Astrocyte of the cerebellum (primary cell): ENCODE results near the gene GRAMD1B.
A peak's percentile ranks its signal among the peaks of the same experiment; 100 is the strongest.

ENCODE experiments used
- DNase-seq: peaks from one replicate; pipeline ENCODE4 v3.0.0-alpha.2; 2011; ENCODE audit warnings: low read depth
- H3K4me3 ChIP-seq: 2 replicates; pipeline ENCODE4 v1.5.1; 2011; ENCODE audit warnings: mild to moderate bottlenecking, low read depth, low read length, moderate library complexity
- CTCF ChIP-seq: IDR thresholded peaks from 2 replicates; pipeline ENCODE4 v1.5.1; 2012; ENCODE audit warnings: low read length, low read depth, moderate library complexity, mild to moderate bottlenecking; ENCODE audit errors: missing control alignments
- in situ Hi-C: cut with HindIII; loops from 2 replicates; pipeline ENCODE4 v1.10.0; 2017; ENCODE audit warnings: low sequenced_read_pairs

The GRAMD1B gene

GRCh38 chr11:123624974-123625373 lies 194.9 kb downstream of the GRAMD1B start:
- TF ChIP-seq CTCF, result no peak
- in situ Hi-C loops, result no loop called here
- H3K4me3 ChIP-seq, result no peak overlapping the region
- no peak for DNase-seq

- DNase-seq, result no peak
- in situ Hi-C loops, result no loop called here
- TF ChIP-seq CTCF, result no peak
- H3K4me3 ChIP-seq, result no peak overlapping the region
Measured at GRCh38 chr11:123628936-123629683, 199.0 kb downstream of the GRAMD1B start.

GRCh38 chr11:123630126-123630608 lies 200.1 kb downstream of the GRAMD1B start:
- no peak for TF ChIP-seq CTCF

GRCh38 chr11:123640029-123640428 lies 210.0 kb downstream of the GRAMD1B start:
- in situ Hi-C loops, result no loop called here
- TF ChIP-seq CTCF, result no peak
- H3K4me3 ChIP-seq, result no peak overlapping the region
- no peak for DNase-seq

More at GRCh38 chr11:123630126-123630608, 200.1 kb downstream of the GRAMD1B start:
- H3K4me3 ChIP-seq, result no peak overlapping the region
- DNase-seq, result no peak
- in situ Hi-C loops, result no loop called here

GRCh38 chr11:123640677-123641494 lies 210.8 kb downstream of the GRAMD1B start:
- no peak overlapping the region for H3K4me3 ChIP-seq
- no peak for DNase-seq
- in situ Hi-C loops, result no loop called here
- TF ChIP-seq CTCF, result peak; percentile 73

GRCh38 chr11:123641495-123641840 lies 211.4 kb downstream of the GRAMD1B start:
- TF ChIP-seq CTCF, result no peak
- in situ Hi-C loops, result no loop called here

More at GRCh38 chr11:123641495-123641840, 211.4 kb downstream of the GRAMD1B start:
- no peak for DNase-seq
- H3K4me3 ChIP-seq, result no peak overlapping the region
